ENCODE results near the gene CAPRIN1. TPM values are rescaled to one million over a fixed set of nuclear protein-coding genes. Genes with fewer than 3 reads are reported as not detected.
A peak's percentile ranks its signal among the peaks of the same experiment; 100 is the strongest.

CAPRIN1 gene
- total and polyA plus RNA-seq, 2 of the 8 experiments (the other 6 are each of a cell fraction or from before 2014, with no cell fraction given): 221 to 317 TPM

GRCh38 chr11:34027516-34028408 is 23.8 kb upstream of the CAPRIN1 start:
- Histone ChIP-seq H2BK15ac (ENCODE audit: low read length) (no peak overlapping the region), H3K9me3 (ENCODE audit: insufficient read depth in 2 of 2, low read depth in 1 of 2, low read length in 1 of 2) (no peaks in the 10 kb centered on the region), H4K91ac (replicated peaks; ENCODE audit: insufficient read length, low read length) (no peak overlapping the region), H4K8ac (ENCODE audit: extremely low read depth, insufficient read depth, low read length) (no peak overlapping the region), H3K4me1 (replicated peaks in 1 of 4; ENCODE audit: control insufficient read depth in 3 of 4, insufficient read depth in 4 of 4, low read length in 3 of 4) (peaks cover 0 to 6% (median 1%) of the 10 kb centered on the region in 4 experiments; a peak in 2 of 7 replicates), H3K18ac (ENCODE audit: extremely low read depth, low read length) (peak overlapping the region; percentile 32; the same call in 1 of the 2 replicates), H2BK5ac (ENCODE audit: low read depth, low read length) (no peak overlapping the region), H3K4ac (replicated peaks; ENCODE audit: insufficient read length, low read depth, low read length) (no peak overlapping the region), H3K23me2 (ENCODE audit: low read depth, low read length) (no peaks in the 10 kb centered on the region), H4K5ac (ENCODE audit: insufficient read length, low read depth, low read length) (no peak overlapping the region), H2BK20ac (ENCODE audit: low read length) (no peak overlapping the region), H2BK120ac (replicated peaks; ENCODE audit: low read depth, low read length) (no peak overlapping the region), H2AK5ac (ENCODE audit: low read depth, low read length) (no peak overlapping the region), H2AFZ (ENCODE audit: low read length) (no peak overlapping the region), H3K23ac (ENCODE audit: insufficient read length) (no peak overlapping the region), H3K79me1 (ENCODE audit: low read depth, low read length) (no peaks in the 10 kb centered on the region), H3K4me3 (ENCODE audit: extremely low read depth in 1 of 4, insufficient read depth in 2 of 4, low read depth in 3 of 4, low read length in 4 of 4) (no peak overlapping the region), H3K56ac (replicated peaks; ENCODE audit: insufficient read length, low read depth, low read length) (no peak overlapping the region), H2BK12ac (ENCODE audit: low read depth, low read length) (no peak overlapping the region), H3K79me2 (ENCODE audit: control insufficient read depth in 1 of 2, insufficient read depth in 2 of 2, low read length in 2 of 2) (no peaks in the 10 kb centered on the region), H3K4me2 (ENCODE audit: insufficient read depth in 1 of 2, low read depth in 2 of 2, low read length in 2 of 2) (peak overlapping the region in 1 of 2 experiments; percentile 21; a peak in 2 of 4 replicates), H3K14ac (ENCODE audit: insufficient read length) (no peak overlapping the region), H4K20me1 (replicated peaks in 1 of 2; ENCODE audit: control insufficient read depth in 1 of 2, insufficient read depth in 2 of 2, low read length in 2 of 2) (no peaks in the 10 kb centered on the region), H3K27me3 (replicated peaks in 1 of 4; ENCODE audit: control insufficient read depth in 3 of 4, extremely low read depth in 1 of 4, insufficient read depth in 3 of 4, low read length in 3 of 4) (no peaks in the 10 kb centered on the region), H3K27ac (ENCODE audit: low read depth, low read length) (no peak overlapping the region), H3K9ac (replicated peaks in 1 of 4; ENCODE audit: extremely low read depth in 1 of 4, low read depth in 3 of 4, low read length in 3 of 4) (no peak overlapping the region), H3K36me3 (ENCODE audit: control insufficient read depth in 2 of 4, insufficient read depth in 4 of 4, low read length in 3 of 4) (no peaks in the 10 kb centered on the region)
- CTCF ChIA-PET (ENCODE audit: partially characterized antibody): interaction anchor here (0.5 to 3.6 kb wide), 5 partner anchors 10 to 53 kb away, joined by 3 to 16 read pairs (median 3); no protein-coding TSS in a partner anchor
- no peak for DNase-seq (ENCODE audit: low read depth in 1 of 2, low spot score in 2 of 2)
- no peak for FAIRE-seq
- POLR2A ChIA-PET (ENCODE audit: partially characterized antibody): interaction anchor here (0.6 to 1.3 kb wide), 4 partner anchors 10 to 32 kb away, joined by 3 to 6 read pairs (median 4); partner anchors contain the start of gene CAPRIN1
- WGBS, 2 experiments (ENCODE audit: extremely low coverage in 1 of 2, insufficient coverage in 1 of 2, insufficient read length in 1 of 2, insufficient replicate concordance in 2 of 2, low coverage in 1 of 2, low lambda C conversion rate in 2 of 2, missing lambda C conversion rate in 1 of 2): 84% methylated on average over 10 of the region's 10 CpGs; no CpG with 5 or more reads in 1 of the 2 experiments
- no peak for TF ChIP-seq NRF1 (IDR thresholded peaks at IDR 0.05; ENCODE audit: low read depth, low read length)
- no peak for TF ChIP-seq JUN (IDR thresholded peaks at IDR 0.05; ENCODE audit: low read depth, low read length)
- no peak for TF ChIP-seq SP4 (IDR thresholded peaks at IDR 0.05; ENCODE audit: low read length)
- TF ChIP-seq RXRA (IDR thresholded peaks at IDR 0.05; ENCODE audit: insufficient read depth, low read depth, low read length): no peak
- no peak for TF ChIP-seq TEAD4 (IDR thresholded peaks at IDR 0.05; ENCODE audit: low read depth, low read length)
- TF ChIP-seq POU5F1 (IDR thresholded peaks at IDR 0.05; ENCODE audit: low read depth, low read length): no peak
- no peak for TF ChIP-seq GTF2F1 (IDR thresholded peaks at IDR 0.05; ENCODE audit: borderline replicate concordance, low read depth, low read length)
- no peak for TF ChIP-seq ASH2L (IDR thresholded peaks at IDR 0.05; ENCODE audit: low read length)
- TF ChIP-seq RNF2 (IDR thresholded peaks at IDR 0.05; ENCODE audit: borderline replicate concordance, low read depth, low read length, missing control alignments, poor library complexity, severe bottlenecking): no peak
- no peak for TF ChIP-seq BCL11A (IDR thresholded peaks at IDR 0.05; ENCODE audit: low read depth in 2 of 2, low read length in 2 of 2)
- TF ChIP-seq SP2 (IDR thresholded peaks at IDR 0.05; ENCODE audit: low read length): no peak
- no peak for TF ChIP-seq RFX5 (IDR thresholded peaks at IDR 0.05; ENCODE audit: borderline replicate concordance, low read depth, low read length)
- TF ChIP-seq SP1 (IDR thresholded peaks at IDR 0.05; ENCODE audit: low read depth, low read length): no peak
